ENCODE results near the gene RPS6KA5.

DNA sequence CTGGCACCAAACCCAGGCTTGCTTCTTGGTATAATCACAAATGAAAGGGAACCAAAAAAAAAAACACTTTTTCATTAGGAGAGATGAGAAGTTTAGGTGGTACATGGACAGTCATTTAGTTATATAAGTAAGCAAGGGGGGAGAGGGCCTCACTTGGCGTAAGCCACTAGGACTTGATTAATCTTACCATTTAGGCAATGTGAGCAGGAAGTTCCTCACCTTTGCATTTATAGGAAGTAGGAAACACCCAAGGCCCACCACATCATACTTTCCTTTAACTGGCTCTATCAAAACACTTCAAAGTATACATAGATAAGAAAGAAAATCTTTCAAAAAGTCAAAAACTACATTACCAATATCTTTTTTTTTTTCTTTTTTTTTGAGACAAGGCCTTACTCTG is 6.7 kb upstream of the RPS6KA5 start:
- TF ChIP-seq CTCF (IDR thresholded peaks at IDR 0.05 in 4 of 5, conservative IDR thresholded peaks at IDR 0.05 in 1 of 5), result no peak
- TF ChIP-seq POLR2A (IDR thresholded peaks at IDR 0.05), result no peak

All from gastrocnemius medialis (tissue), 4 donors.